AG20443 (cell line): ENCODE measurements around the gene DNAH8.
"Not testable (repeated sequence)": the region's sequence is repeated elsewhere in the genome, so short reads cannot be mapped to it uniquely, and the experiment has no call there.

Source experiments
- DNase-seq: peaks from one replicate; pipeline ENCODE4 v3.0.0; 2012; ENCODE audit warnings: low spot score, mixed read lengths

The DNAH8 gene

GRCh38 chr6:38846361-38846760 lies 131.2 kb downstream of the DNAH8 start:
- no peak for DNase-seq

- no peak for DNase-seq
Observed at GRCh38 chr6:38846844-38847243, 131.7 kb downstream of the DNAH8 start.

GRCh38 chr6:38847497-38847896 lies 132.4 kb downstream of the DNAH8 start:
- DNase-seq, result no peak

- no peak for DNase-seq
Observed at GRCh38 chr6:38848760-38849159, 133.6 kb downstream of the DNAH8 start.

GRCh38 chr6:38852215-38852614 lies 137.1 kb downstream of the DNAH8 start:
- no peak for DNase-seq

- no peak for DNase-seq
Observed at GRCh38 chr6:38853236-38853635, 138.1 kb downstream of the DNAH8 start.

- DNase-seq, result no peak
Observed at GRCh38 chr6:38856492-38856891, 141.4 kb downstream of the DNAH8 start.

GRCh38 chr6:38857815-38858214 lies 142.7 kb downstream of the DNAH8 start:
- no peak for DNase-seq

- no peak for DNase-seq
Observed at GRCh38 chr6:38860041-38860440, 144.9 kb downstream of the DNAH8 start.

GRCh38 chr6:38861926-38862401 lies 146.9 kb downstream of the DNAH8 start:
- no peak for DNase-seq

- DNase-seq, result no peak
Observed at GRCh38 chr6:38865521-38866174, 150.5 kb downstream of the DNAH8 start.

GRCh38 chr6:38867726-38868125 lies 152.6 kb downstream of the DNAH8 start:
- no peak for DNase-seq

GRCh38 chr6:38871741-38872568 lies 156.8 kb downstream of the DNAH8 start:
- peak; percentile 74 for DNase-seq

GRCh38 chr6:38873001-38873400 lies 157.9 kb downstream of the DNAH8 start:
- DNase-seq, result no peak

- not testable (repeated sequence) for DNase-seq
Observed at GRCh38 chr6:38873816-38874215, 158.7 kb downstream of the DNAH8 start.

- no peak for DNase-seq
Observed at GRCh38 chr6:38876475-38876874, 161.4 kb downstream of the DNAH8 start.

GRCh38 chr6:38877721-38878120 lies 162.6 kb downstream of the DNAH8 start:
- DNase-seq, result no peak

- DNase-seq, result no peak
Observed at GRCh38 chr6:38882157-38882556, 167.0 kb downstream of the DNAH8 start.

GRCh38 chr6:38897507-38897906 lies 182.4 kb downstream of the DNAH8 start:
- DNase-seq, result no peak

GRCh38 chr6:38901802-38902522 lies 186.9 kb downstream of the DNAH8 start:
- no peak for DNase-seq

- DNase-seq, result no peak
Observed at GRCh38 chr6:38906582-38906981, 191.5 kb downstream of the DNAH8 start.

- no peak for DNase-seq
Observed at GRCh38 chr6:38907264-38907663, 192.2 kb downstream of the DNAH8 start.
